Measurements from ENCODE around the gene TTI1.

Gene TTI1

DNA sequence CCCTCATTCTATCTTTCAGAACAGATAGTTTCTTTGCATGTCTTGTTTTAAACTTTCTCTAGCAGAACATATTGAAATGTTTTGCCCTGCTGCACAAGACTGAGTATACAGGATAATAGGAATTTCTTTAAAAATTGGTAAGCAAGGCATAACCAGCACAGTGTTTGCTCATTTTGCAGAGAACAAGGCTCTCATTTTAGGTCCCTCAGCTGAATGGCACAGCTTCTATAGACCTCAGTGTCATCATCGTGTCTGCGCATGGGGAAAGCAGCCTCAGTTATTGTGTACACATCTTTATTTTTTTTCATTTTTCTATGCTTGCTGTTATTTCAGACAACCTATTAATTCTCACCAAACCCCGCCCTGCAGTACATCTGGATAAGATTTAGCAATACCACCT lies 35.7 kb downstream of the TTI1 start:
- no peak for TF ChIP-seq CTCF (IDR thresholded peaks at IDR 0.05; ENCODE audit: low read depth, low read length, missing control alignments)

DNA sequence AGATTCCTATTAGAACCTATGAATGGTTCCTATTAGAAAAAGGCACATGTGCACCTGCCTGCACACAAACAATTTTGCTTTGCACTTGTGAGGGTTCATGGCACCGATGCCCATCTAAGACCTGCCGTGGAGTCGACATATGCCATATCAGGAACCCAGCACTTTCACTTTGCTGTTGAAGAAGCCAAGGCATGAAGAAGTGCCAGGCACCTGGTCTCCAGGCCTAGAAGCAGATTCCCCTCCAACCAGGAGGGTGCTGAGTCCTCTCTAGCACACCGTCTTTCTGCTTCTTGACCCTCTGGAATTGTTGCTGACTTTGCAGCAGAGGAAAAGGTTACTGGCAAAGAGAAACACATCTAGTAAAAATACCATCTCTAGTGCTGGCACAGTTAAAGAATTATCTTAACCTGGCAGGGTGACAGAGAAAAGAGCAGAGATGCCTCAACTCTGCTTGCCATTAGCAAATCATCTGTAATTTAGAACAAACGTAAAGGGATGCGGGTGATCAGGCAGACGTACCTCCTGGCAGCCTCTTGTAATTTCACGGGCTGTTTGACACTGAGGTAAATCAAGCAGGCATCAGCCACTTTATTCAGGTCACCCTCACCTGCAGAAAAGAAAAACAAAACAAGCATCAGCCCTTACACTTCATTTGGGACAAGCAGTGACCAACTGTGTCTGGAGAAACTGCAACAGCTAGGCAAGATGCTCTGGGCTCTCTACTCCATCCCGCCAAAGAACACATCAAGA lies 37.2 kb downstream of the TTI1 start:
- H3K36me3 ChIP-seq (replicated peaks): peaks cover 7% of the 10 kb centered on the region
- H3K27ac ChIP-seq: no peak overlapping the region
- no peaks in the 10 kb centered on the region for H3K27me3 ChIP-seq (replicated peaks)
- in situ Hi-C loops (cut with HindIII; ENCODE audit: low pct_ligation_motif_present, low sequenced_read_pairs): loop anchor here (10.0 kb wide), 1 partner anchor 81 kb away; no protein-coding TSS in a partner anchor
- DNase-seq: no peak
- no peak overlapping the region for H3K4me3 ChIP-seq (ENCODE audit: low read depth, low read length)
- TF ChIP-seq CTCF (IDR thresholded peaks at IDR 0.05; ENCODE audit: low read depth, low read length, missing control alignments): no peak

More for the DNA sequence above, 35.7 kb downstream of the TTI1 start:
- in situ Hi-C loops (cut with HindIII; ENCODE audit: low pct_ligation_motif_present, low sequenced_read_pairs): loop anchor here (10.0 kb wide), 1 partner anchor 83 kb away; no protein-coding TSS in a partner anchor
- H3K27me3 ChIP-seq (replicated peaks): no peaks in the 10 kb centered on the region
- no peak overlapping the region for H3K4me3 ChIP-seq (ENCODE audit: low read depth, low read length)
- peaks cover 7% of the 10 kb centered on the region for H3K36me3 ChIP-seq (replicated peaks)
- no peak for DNase-seq
- H3K27ac ChIP-seq: no peak overlapping the region

- peak; percentile 50 for DNase-seq
- TF ChIP-seq CTCF (IDR thresholded peaks at IDR 0.05; ENCODE audit: low read depth, low read length, missing control alignments): no peak
- Histone ChIP-seq H3K36me3 (replicated peaks) (peaks cover 7% of the 10 kb centered on the region), H3K27me3 (replicated peaks) (no peaks in the 10 kb centered on the region), H3K27ac (no peak overlapping the region), H3K4me3 (ENCODE audit: low read depth, low read length) (no peak overlapping the region)
- in situ Hi-C loops (cut with HindIII; ENCODE audit: low pct_ligation_motif_present, low sequenced_read_pairs): loop anchor here (10.0 kb wide), 1 partner anchor 80 kb away; no protein-coding TSS in a partner anchor
These were observed 38.7 kb downstream of the TTI1 start for GRCh38 chr20:37994512-37994911.

DNA sequence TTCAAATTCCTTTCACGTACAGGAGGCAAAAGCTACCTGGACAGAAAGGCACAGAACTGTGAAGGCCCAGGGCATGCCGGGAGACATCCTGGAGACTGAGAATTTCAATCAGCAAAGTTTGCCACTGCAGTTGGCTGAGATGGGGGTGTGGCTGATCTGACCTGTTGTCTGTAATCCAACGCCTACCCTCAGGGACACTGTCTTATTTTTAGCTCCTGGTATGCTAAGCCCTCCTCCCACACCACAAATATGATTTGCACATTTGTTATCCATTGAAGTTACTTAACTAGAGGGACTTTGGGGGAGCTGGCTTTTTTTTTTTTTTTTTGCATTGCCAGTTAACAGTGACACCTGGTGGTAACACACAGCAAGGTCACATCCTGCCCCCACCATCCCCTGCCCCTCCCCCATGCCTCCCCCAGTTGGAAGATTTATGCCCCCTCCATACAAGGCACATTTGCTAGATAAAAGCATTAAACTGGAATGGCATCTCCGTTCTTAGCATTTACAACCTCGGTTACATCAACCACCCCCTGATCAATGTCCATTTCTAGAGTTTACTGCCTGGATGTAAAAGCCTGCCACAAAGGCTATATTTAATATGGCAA lies 40.4 kb downstream of the TTI1 start:
- Histone ChIP-seq H3K4me3 (ENCODE audit: low read depth, low read length) (no peak overlapping the region), H3K27ac (no peak overlapping the region), H3K27me3 (replicated peaks) (no peaks in the 10 kb centered on the region), H3K36me3 (replicated peaks) (peaks cover 7% of the 10 kb centered on the region)
- DNase-seq: peak; percentile 79
- TF ChIP-seq CTCF (IDR thresholded peaks at IDR 0.05; ENCODE audit: low read depth, low read length, missing control alignments): peak; percentile 63
- in situ Hi-C loops (cut with HindIII; ENCODE audit: low pct_ligation_motif_present, low sequenced_read_pairs): loop anchor here (10.0 kb wide), 1 partner anchor 78 kb away; no protein-coding TSS in a partner anchor

GRCh38 chr20:37991908-37992307 lies 41.3 kb downstream of the TTI1 start:
- no peak overlapping the region for H3K4me3 ChIP-seq (ENCODE audit: low read depth, low read length)
- in situ Hi-C loops (cut with HindIII; ENCODE audit: low pct_ligation_motif_present, low sequenced_read_pairs): loop anchor here (10.0 kb wide), 1 partner anchor 77 kb away; no protein-coding TSS in a partner anchor
- no peak for DNase-seq
- no peak for TF ChIP-seq CTCF (IDR thresholded peaks at IDR 0.05; ENCODE audit: low read depth, low read length, missing control alignments)
- H3K27me3 ChIP-seq (replicated peaks): no peaks in the 10 kb centered on the region
- H3K27ac ChIP-seq: no peak overlapping the region
- peaks cover 7% of the 10 kb centered on the region for H3K36me3 ChIP-seq (replicated peaks)
